ENCODE data around the gene TMEM175. TPM values are rescaled to one million over a fixed set of nuclear protein-coding genes. Genes with fewer than 3 reads are reported as not detected.

TMEM175 gene
- total and polyA plus RNA-seq, 2 of the 4 experiments (the other 2 are of a cell fraction), result 7.7 to 41.9 TPM

DNA sequence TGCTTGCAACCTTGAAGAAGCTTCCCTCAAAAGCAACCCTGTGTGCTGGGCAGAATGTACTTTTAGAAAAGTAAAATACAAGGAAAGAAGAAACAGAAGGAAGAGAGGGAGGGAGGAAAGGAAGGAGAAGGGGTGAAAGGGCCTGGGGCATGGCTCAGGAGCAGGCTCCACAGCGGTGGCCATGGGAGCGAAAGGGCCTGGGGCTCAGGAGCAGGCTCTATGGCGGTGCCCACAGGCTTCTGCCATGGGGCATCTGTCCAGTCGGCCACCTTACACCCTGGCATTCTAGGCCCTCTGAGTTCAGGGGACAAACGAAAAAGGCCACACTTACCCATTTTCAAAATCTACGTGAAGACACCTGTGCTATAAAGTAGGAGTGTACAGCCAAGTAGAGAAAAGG lies 31.5 kb upstream of the TMEM175 start:
- no peak overlapping the region for H2BK5ac ChIP-seq (ENCODE audit: low read depth, low read length, poor library complexity, severe bottlenecking)
- no peak overlapping the region for H2AK9ac ChIP-seq (replicated peaks; ENCODE audit: low read depth, low read length, poor library complexity)
- no peak overlapping the region for H3K14ac ChIP-seq (replicated peaks; ENCODE audit: low read depth, low read length)
- H3K9me3 ChIP-seq (ENCODE audit: control insufficient read depth, insufficient read depth, low read length), result no peaks in the 10 kb centered on the region
- H3K27ac ChIP-seq (ENCODE audit: insufficient read depth, low read length), result no peak overlapping the region
- DNase-seq (no peak), ATAC-seq (ENCODE audit: low read depth) (no peak)
- H3K23ac ChIP-seq (ENCODE audit: low read depth, low read length), result no peak overlapping the region
- H3K9me1 ChIP-seq (ENCODE audit: insufficient read depth, low read length), result peaks cover 6% of the 10 kb centered on the region; the same call in 1 of the 2 replicates
- no CpG with 5 or more reads among the region's 6 CpGs for WGBS, 2 experiments (ENCODE audit: extremely low coverage in 2 of 2, insufficient read length in 1 of 2)
- H2AK5ac ChIP-seq (ENCODE audit: low read depth, low read length), result no peak overlapping the region
- no peak overlapping the region for H4K91ac ChIP-seq (ENCODE audit: insufficient read depth, low read depth, low read length)
- ChIA-PET CTCF (no interaction called here), POLR2A (ENCODE audit: unreplicated experiment) (no interaction called here)
- no peak overlapping the region for H3K56ac ChIP-seq (ENCODE audit: extremely low read depth, insufficient read depth, low read length)
- H4K8ac ChIP-seq (ENCODE audit: low read depth in 2 of 2, low read length in 2 of 2), result no peak overlapping the region
- H3K4me3 ChIP-seq (ENCODE audit: insufficient read depth, low read depth, low read length), result no peak overlapping the region
- no peak overlapping the region for H2BK15ac ChIP-seq (ENCODE audit: low read depth, low read length)
- H2AFZ ChIP-seq (replicated peaks; ENCODE audit: low read length, poor library complexity), result no peak overlapping the region
- no peak overlapping the region for H2BK120ac ChIP-seq (ENCODE audit: low read depth, low read length)
- no peak overlapping the region for H3K9ac ChIP-seq (ENCODE audit: low read depth, low read length)
- no peaks in the 10 kb centered on the region for H3K4me1 ChIP-seq (ENCODE audit: control insufficient read depth, insufficient read depth, low read length)
- no peak overlapping the region for H4K5ac ChIP-seq (ENCODE audit: low read depth, low read length)
- no peak overlapping the region for H3K4ac ChIP-seq (ENCODE audit: low read depth, low read length)
- BruUV-seq (replicated peaks), result no TSS peak
- no peaks in the 10 kb centered on the region for H3K27me3 ChIP-seq (ENCODE audit: control insufficient read depth, insufficient read depth, low read length)
- peaks cover 14 to 61% of the 10 kb centered on the region in 2 experiments; a peak in 3 of 4 replicates for H3K79me1 ChIP-seq (ENCODE audit: low read depth in 1 of 2, low read length in 2 of 2)
- no peak overlapping the region for H3K18ac ChIP-seq (ENCODE audit: low read depth, low read length)
- TF ChIP-seq MAFK (IDR thresholded peaks at IDR 0.05; ENCODE audit: low read depth, low read length) (no peak), MXI1 (IDR thresholded peaks at IDR 0.05; ENCODE audit: borderline replicate concordance, low read depth, low read length) (no peak), POLR2A (IDR thresholded peaks at IDR 0.05; ENCODE audit: low read depth, low read length) (no peak), BHLHE40 (IDR thresholded peaks at IDR 0.05; ENCODE audit: low read depth, low read length) (no peak), SMC3 (IDR thresholded peaks at IDR 0.05; ENCODE audit: low read depth, low read length) (no peak), RAD21 (IDR thresholded peaks at IDR 0.05; ENCODE audit: low read length) (no peak), NFE2L2 (IDR thresholded peaks at IDR 0.05; ENCODE audit: low read depth, low read length) (no peak), CHD1 (IDR thresholded peaks at IDR 0.05; ENCODE audit: low read depth, low read length) (no peak), FOS (IDR thresholded peaks at IDR 0.05; ENCODE audit: low read depth, low read length) (no peak), CEBPB (IDR thresholded peaks at IDR 0.05; ENCODE audit: low read depth, low read length) (no peak)
- intact Hi-C loops (cut with micrococcal nuclease), result no loop called here
- no peak overlapping the region for H2BK20ac ChIP-seq (ENCODE audit: low read depth, low read length)
- peaks cover 33% of the 10 kb centered on the region for H4K20me1 ChIP-seq (ENCODE audit: insufficient read depth, low read length)
- dilution Hi-C loops (cut with HindIII; ENCODE audit: low sequenced_read_pairs, unreplicated experiment), result no loop called here
- peaks cover 46% of the 10 kb centered on the region for H3K36me3 ChIP-seq (ENCODE audit: control insufficient read depth, insufficient read depth, low read length)
- in situ Hi-C loops (cut with MboI; ENCODE audit: low sequenced_read_pairs), result no loop called here
- H3K4me2 ChIP-seq (ENCODE audit: low read depth, low read length), result no peak overlapping the region
